Fibroblast of gingiva (primary cell): Measurements from ENCODE around the gene MORC2.

Source experiments
- DNase-seq: peaks from one replicate; pipeline ENCODE4 v3.0.0-alpha.2; 2011; ENCODE audit warnings: low read depth

The MORC2 gene

DNA sequence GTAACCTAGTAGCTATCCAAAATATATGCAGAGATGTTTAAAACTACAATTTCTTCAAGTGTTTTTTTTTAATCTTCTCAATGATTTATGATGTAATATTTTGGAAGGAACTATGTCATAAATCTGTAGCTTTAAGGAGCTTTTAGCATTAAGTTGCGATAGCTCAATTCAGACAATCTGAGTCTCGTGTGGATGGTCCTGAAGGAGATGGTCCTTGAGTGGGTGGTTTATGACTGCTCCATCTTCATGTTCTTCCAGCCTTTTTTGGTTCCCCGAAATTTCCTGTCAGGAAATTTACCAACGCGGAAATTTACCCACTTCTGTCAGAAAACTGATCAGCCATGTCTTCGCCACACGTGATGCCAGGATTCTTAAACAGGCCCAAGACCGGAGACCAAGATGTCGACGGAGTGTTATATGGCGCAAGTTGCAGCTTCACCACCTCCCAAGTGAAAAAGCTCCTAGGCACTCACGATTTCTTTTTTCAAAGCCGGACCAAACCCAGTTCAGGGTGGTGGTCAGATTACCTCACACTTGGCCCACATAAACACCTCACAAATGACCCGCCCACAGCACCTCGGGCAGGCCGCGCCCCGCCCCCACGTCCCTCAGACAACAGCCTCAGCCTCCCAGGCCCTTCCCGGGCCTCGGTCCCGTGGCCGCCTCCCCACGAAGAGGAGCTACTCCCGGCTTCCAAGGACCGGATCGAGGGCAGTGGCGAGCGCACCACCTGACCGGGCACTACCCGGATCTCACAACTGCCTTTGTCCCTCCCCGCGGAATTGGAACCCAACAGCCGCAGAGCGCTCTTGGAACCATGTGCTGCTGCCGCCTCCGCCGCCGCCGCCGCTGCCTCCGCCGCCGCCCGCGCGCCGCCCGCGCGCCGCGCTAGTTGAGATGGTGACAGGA lies at the start of gene MORC2:
Gene MORC2, minus strand, starts transcription at position 760 of the 909 bp plus-strand sequence. CDS start 885 bp downstream, outside the sequence.
- peak; percentile 5 for DNase-seq

DNA sequence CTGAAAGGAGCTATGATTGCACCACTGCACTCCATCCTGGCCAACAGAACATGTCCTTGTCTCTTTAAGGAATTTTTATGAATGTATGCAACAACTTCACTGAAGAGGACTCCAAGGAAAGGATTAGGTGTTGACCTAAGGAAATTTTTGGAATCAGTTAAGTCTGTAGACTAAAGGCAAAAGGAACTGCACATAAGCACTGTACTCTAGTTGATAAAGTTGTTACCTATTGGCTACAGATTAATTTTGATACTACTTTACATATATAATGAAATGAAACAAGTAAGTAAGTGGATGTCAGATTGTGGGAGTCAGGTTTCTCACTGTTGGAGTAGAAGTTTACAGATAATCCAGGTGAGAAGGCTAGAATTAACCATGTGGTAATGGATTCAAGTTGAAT lies 37.0 kb upstream of the MORC2 start:
- no peak for DNase-seq

GRCh38 chr22:31001124-31001770 lies 32.7 kb upstream of the MORC2 start:
- DNase-seq: no peak

GRCh38 chr22:30998329-30998728 lies 29.8 kb upstream of the MORC2 start:
- DNase-seq: no peak

DNA sequence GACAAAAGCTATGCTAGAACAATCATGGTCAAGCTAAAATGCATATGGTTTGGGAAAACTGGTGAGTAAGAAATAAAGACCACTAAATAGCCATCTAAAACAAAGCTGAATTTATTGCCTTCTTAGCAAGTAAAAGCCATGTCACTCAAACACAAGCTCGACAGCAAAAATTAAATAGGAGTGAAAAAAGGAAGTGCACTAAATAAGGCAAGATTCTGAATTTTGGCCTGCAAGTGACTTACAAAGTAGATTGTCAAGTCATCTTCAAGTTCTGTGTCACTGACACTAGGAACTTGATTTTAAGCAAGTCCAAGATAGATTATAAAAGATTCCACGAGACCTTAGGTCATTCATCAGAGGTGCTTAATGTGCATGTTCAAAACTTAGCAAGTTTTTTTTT lies 27.9 kb upstream of the MORC2 start:
- no peak for DNase-seq

DNA sequence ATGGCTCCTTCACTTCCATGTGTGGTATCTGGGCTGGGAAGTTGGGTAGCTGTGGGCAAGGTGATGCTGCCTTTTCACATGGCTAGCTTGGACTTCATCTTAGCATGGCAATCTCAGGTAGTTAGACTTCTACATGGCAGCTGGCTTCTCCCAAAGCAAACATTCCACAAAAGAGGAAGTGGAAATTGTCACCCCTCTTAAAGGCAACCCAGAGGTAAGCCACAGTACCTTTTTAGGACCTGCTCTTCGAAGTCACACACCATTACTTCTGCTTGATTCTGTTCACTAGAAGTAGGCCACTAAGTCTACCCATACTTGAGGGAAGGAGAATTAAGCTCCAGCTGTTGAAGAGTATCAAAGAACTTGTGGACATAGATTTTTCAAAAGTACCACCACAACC lies 26.4 kb upstream of the MORC2 start:
- no peak for DNase-seq

- no peak for DNase-seq
Observed at GRCh38 chr22:30992565-30992964, 24.0 kb upstream of the MORC2 start.

DNA sequence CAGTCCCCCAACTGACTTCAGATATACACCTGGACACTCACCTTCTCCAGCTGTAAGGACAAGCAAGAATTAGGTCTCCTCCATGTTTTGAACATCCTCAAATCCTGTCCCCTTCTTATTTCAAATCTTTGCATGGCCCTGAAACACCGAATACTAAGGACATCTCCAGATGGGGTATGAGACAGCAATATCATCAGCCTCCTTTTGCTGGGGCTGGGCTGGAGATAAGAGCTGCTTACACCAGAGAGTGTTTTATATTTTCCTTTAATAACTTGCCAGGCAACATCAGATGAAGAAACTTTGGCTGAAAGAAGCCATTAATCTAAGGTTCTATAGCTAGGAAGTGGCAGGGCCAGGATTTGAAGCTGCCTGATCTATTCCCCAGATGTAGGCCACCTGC lies 22.1 kb upstream of the MORC2 start:
- DNase-seq: no peak

GRCh38 chr22:30989474-30989873 lies 20.9 kb upstream of the MORC2 start:
- DNase-seq: no peak

DNA sequence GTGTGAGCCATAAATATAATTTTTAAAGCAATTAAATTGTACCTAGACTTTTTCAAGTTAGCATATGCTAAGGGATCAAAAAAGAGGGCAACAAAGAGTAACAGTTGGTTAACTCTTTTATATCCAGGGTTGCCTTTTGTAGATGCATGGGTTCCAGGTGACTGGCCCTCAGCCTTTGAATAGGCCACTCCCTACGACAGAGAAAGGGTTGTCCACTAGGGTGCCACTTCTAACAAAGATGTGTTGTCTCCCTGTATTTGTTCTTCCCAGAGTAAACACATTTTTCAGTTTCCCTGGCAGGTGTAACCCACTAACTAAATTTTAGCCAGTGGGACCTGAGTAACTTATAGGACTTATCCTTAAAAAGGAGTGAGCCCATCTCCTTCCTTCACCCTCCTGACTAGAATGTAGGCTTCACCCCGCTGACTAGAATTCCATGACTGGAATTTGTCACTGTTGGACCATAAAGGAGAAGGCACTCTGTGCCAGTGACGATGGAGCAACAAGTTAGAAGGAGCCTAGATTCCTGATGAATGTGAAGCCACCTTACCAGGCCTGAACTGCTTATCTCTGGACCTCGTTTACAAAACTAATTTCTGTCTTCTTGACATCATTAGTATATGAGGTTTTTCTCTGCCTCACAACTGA lies 17.1 kb upstream of the MORC2 start:
- no peak for DNase-seq

GRCh38 chr22:30984317-30984716 lies 15.7 kb upstream of the MORC2 start:
- no peak for DNase-seq

DNA sequence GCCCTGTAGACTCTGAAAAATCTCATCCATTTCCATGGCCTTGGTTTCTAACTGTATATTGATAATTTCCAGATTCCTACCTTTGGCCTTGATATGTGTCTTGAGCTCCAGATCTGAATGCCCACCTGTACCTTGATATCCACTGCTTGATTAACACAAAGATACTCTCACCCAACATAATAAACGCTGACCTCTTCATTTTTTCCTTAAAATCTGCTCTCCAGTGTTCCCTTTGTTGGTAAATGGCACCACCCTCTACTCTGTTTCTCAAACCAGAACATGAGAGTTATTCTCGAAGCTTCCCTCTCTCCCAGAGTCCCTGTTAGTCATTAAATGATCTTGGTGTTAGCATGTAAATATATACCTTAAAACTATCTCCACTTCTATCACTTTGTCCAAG lies 13.9 kb upstream of the MORC2 start:
- DNase-seq: no peak

GRCh38 chr22:30979932-30980331 lies 11.4 kb upstream of the MORC2 start:
- DNase-seq: no peak

DNA sequence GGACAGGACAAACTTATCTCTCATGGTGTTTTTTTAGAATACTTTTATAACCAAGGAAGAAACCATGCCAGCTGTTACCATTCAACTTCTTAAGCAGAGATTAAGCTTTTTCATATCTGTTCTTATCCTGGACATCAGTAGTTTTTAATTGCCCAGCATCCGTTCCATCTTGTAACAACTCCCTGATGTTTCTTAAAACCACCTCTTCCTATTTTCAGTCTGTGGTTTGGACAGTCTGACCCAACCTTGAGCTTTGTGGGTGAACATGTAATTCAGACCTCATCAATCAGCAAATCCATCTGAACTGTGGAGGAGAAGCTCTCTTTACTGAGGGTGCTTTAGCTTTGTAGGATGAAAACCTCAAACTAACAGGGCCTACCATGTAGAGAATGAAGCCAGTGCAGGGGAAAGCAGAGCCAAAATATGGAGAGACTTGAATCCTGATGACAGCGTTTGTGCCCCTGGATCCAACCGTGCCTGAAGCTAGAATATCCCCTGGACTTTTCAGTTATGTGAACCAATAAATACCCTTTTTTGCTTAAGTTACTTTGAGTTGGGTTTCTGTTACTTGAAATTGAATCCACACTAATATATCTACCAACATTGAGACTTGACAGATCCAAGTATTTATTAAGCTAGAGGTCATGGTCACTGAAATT lies 9.9 kb upstream of the MORC2 start:
- DNase-seq: no peak

DNA sequence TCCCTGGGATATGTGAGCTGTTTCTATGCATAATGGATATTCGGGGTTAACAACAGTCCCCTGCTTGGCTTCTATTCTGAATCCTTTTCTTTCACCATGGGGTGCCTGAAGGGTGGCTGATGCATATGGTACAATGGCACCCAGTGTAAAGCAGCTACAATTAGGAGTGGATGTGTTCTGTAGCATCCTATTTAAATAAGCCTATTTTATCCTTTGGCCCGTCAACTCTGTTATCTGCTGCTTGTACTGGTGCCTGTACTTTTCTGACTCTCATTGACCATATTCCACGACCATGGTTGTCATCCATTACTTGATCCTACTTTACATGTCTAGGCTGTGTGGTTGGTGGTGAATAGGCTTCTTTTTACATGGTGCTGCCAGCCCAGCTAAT lies 1.8 kb upstream of the MORC2 start:
- DNase-seq: no peak

GRCh38 chr22:30969532-30970355 lies 1.2 kb upstream of the MORC2 start:
- peak; percentile 51 for DNase-seq

DNA sequence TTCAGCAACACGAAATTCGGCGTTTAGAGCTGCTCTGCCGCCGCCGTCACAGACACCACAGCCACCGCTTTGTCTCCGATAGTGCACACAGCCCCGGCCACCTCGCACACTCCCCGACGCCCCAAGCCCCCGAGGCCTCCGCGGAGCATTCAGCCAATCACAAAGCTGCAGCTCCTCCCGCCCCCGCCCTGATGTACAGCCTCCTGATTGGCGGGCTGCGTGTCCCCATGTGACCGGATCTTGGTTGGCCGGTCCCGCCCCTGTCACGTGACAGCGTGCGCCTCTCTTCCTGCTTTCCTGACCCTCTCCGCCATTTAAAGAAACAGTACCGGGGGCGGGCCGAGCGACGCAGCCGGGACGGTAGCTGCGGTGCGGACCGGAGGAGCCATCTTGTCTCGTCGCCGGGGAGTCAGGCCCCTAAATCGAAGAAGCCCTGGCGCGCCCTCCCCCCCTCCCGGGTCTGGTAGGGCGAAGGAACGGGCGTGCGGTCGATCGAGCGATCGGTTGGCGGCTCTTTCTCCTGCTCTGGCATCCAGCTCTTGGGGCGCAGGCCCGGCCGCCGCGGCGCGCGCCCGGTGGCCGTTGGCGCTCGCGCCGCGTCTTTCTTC lies 454 bp upstream of the MORC2 start, which contains the start of gene TUG1:
Gene TUG1, plus strand, starts transcription at position 342 of the 608 bp plus-strand sequence.
- peak; percentile 99 for DNase-seq

DNA sequence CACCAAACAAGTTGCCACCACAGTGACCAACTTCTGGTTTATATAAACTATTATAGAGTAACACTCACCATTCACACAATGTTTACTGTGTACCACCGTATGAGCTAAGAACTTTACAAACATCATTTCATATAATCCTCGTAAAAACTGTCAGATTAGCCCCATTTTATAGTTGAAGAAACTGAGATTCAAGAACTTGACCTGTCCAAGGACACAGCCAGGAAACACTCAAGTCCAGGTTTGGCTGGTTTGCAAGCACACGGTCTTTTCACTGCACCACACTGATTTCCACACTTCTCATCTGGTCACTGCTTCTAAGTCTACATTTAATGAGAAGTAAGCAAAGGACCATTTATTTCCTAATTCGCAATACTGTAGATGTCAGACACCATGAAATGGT lies 3.7 kb downstream of the MORC2 start:
- no peak for DNase-seq

DNA sequence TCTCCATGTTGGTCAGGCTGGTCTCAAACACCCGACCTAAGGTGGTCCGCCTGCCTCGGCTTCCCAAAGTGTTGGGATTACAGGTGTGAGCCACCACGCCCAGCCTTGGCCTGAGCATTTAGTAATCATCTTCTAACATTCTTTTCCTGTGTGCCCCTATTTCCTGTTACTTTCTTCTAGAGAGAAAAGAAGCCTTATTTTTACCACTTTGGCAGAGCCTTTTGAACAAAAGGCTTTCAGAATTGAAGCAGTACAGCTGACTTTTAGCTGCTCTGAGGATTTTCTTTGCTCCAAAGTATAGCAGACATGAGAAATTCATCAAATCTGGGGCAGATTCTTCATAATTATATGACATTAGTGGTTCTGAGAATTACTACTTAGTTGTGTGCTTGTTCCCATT lies 13.4 kb downstream of the MORC2 start:
- no peak for DNase-seq

- no peak for DNase-seq
Observed at GRCh38 chr22:30953206-30953605, 15.4 kb downstream of the MORC2 start.
